ENCODE data around the gene TNRC6C.
"Not testable (repeated sequence)": the region's sequence is repeated elsewhere in the genome, so short reads cannot be mapped to it uniquely, and the experiment has no call there.

TNRC6C gene

DNA sequence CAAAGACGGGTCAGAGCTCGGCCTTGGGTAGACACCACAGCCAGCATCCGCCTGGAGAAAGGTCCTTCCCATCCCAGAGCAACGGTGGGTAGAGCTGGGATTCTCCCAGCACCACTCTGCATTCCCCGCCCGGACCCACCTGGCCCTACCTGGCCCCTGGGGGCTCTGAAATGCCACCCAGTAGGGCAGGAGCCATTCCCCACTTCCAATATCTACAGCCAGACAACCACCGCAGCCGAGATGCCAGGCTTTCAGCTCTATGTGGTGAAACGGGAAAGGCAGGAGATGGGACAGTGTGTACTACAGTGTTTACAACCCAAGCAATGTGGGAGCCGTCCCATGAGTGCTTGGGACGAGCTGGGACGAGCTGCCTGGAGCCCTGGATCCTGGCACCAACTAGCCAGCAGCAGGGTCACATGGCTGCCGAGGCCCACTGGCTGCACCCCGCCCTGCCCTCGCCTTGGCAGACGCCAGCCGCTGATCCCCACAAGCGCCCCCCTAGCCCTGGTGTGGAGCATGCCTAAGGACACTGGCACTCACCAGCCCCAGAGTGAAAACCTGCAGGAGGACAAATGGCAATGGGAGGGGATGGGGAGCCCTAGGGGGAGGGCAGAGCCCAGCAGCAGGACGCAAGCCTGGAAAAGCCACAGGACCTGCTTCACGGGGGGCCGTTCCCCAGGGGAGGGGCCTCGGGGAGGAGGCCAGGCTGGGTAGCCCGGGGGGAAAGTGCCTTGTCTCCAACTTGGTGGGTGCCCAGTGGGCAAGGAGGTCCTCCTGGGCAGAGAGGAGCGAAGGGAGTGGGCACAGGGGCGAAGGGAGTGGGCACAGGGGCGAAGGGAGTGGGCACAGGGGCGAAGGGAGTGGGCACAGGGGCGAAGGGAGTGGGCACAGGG, 156.6 kb downstream of the TNRC6C start:
- no peak for DNase-seq

DNA sequence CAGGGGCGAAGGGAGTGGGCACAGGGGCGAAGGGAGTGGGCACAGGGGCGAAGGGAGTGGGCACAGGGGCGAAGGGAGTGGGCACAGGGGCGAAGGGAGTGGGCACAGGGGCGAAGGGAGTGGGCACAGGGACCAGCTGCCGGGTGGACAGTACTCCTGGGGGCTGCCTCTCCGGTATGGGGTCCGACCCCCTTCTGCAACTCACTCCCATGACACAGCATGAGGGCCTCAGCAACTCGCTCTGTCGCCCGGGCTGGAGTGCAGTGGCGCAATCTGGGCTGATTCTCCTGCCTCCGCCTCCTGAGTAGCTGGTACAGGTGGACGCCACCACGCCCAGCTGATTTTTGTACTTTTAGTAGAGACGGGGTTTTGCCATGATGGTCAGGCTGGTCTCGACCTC, 157.3 kb downstream of the TNRC6C start:
- DNase-seq = not testable (repeated sequence)

DNA sequence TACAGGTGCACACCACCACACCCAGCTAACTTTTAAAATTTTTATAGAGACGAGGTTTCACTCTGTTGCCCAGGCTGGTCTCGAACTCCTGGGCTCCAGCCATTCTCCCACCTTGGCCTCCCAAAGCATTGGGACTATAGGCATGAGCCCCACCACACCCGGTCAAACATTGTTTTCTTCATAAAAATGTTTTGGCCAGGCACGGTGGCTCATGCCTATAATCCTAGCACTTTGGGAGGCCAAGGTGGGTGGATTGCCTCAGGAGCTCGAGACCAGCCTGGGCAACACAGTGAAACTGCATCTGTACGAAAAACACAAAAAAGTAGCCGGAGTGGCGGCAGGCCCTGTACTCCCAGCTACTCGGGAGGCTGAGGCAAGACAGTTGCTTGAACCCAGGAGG, 157.9 kb downstream of the TNRC6C start:
- DNase-seq = no peak

DNA sequence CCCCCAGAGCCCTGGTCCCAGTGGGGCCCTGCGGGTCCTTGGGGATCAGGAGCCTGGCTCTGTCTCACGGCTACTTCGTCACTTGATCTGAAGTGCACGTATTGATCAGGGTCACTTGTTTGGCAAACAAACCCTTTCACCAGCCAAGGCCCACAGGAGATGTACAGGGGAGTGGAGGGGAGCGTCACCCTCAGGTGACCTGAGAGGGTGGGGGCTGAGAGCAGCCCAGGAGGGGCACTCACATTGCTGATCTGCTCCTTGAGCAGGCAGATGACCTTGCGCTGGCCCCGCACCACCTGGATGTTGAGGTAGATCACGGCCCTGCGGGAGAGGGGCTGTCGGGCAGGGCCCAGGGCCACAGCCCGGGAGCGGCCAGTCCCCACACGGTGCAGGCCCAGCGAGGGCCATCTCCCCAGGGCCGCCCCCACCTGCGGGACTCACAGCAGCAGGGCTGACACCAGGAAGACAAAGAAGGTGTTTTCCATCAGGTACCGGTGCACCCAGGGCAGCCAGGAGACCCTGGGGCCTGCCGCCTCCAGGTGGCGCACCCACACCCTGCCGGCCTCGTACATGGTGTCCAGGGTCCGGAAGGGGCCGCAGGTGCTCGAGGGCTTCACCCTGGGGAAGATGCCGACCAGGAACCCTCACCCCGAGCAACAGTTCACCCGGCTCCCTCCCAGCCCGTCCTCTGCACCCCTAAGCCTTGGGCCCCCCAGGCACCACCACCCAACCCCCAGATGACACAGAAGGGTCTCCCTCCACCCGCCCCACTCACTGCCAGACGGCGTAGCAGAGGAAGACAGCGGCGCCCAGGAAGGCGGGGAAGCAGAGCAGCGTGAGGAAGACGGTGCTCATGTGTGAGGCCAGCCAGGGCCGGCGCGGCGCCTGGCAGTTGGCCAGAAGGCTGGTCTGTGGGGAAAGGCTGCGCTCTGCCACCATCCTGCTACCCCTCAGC, 158.8 kb downstream of the TNRC6C start:
- peak; percentile 87 for DNase-seq

DNA sequence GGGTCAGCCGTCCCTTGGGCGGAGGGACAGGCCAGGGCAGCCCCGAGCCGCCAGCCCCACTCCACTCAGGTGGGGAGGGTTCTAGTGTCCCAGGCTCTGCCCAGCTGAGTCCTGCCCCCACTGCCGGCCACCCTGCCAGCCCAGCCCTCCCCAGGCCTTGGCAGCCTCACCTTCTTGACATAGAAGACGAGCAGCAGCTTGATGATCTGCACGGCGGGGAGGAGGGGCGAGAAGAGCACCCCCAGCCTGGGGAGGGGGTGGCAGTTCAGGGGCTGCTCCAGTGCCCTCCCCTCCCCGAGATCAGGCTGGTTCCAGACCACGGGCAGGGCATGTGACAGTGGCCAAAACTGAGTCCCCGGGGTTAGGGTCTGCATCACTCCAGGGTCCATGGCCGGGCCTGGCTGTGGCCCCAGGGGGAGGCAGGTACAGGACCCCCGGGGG, 160.3 kb downstream of the TNRC6C start:
- no peak for DNase-seq

DNA sequence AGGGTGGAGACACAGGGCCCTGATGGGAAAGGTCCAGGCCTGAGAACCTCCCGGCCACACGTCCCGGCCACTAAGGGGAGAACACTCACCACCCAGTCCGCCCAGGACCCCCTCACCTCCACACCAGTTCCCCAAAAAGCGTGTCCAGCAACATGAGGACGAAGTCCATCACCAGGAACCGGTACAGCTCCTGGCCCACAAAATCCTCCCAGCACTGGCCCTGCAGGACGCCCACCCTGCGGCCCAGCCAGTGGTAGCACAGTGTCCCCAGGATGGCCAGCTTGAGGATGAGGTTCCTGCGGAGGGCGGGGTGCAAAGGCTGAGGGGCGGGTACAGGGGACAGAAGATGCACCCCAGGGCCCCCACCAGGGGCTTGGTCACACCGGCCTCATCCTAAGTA, 162.0 kb downstream of the TNRC6C start:
- DNase-seq = no peak

DNA sequence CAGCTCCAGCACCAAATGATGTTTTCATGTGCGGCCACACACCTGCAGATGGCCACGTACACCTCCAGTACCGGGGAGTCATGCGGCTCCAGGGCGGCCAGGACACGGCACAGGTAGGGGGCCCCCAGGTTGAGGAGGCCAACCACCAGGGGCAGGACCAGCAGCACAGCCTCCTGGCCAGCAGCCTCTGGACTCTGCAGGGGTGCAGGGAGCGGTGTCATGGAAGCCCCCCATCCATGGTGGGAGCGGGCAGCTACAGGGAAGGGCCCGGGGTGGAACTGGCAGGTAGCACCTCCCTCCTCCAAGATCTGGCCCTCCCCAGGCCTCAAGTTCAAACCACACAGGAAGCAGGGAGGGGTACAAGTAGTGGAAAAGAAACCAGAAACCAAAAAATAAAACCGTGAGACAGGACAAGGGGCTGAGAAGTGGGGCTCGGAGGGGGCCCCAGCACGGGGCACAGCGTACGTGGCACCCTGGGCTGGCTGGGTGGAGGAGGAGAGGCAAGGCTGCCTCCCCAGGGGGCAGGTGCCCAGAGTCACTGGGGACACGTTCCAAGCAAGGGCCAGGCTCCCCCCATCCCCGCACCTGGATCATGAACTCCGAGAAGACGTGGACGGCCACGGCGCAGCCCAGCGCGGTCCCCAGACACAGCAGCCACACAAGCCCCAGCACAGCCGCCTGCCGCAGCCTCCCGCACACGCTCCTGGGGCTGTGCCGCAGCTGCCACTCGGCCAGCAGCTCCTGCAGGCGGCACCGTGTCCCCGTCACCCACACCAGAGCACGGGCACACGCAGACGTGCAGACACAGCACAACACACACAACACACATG, 162.7 kb downstream of the TNRC6C start:
- no peak for DNase-seq

DNA sequence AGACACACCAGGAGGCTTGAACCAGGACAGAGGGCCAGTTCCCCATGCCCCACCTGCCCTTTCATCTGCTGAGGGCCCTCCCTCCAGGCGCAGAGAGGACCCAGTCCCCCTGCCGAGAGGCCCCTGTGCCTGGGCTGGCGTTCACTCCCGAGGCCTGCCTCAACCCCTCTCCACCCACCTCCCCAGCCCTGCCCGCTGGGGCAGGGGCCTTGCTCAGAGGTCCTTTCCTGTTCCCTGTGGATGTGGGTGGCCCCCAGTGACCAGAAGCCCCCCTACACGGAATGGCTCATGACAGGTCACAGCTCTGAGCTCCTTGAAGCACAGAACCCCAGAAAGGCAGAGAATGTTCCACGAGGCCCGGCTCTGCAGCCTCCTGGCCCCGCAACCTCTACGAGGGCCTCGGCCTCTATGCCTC, 163.3 kb downstream of the TNRC6C start:
- no peak for DNase-seq

DNA sequence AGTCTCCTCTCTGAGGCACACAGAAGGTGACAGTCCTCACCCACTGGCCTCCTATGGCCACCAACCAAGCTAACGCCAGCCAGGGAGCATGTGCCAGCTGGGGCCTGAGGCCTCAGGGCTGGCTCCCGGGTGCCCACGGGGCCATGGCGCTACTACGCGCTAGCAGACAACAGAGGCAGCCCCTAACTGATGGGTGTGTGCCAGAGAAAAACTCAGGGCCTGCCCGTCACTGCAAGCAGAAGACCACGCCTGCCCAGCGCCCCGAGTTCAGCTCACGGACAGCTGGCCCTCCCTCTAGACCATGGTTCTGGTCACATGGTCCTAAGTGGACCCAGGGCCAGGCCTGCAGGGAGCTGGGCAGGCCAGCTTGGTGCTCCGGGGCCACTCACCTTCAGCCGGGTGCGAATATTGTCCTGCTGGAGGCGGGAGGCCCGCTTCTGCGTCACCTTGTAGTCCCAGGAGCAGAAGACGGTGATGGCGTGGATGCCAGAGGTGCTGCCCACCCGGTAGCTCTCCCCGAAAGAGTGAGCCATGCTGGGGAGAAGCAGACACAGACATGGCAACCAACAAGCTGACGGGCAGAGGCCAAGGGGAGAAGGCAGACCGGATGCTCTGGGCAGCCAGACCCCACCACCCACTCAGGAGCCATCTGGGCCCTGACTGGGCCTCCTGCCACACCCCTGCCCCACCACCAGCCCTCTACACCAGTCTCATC, 163.9 kb downstream of the TNRC6C start:
- no peak for DNase-seq

DNA sequence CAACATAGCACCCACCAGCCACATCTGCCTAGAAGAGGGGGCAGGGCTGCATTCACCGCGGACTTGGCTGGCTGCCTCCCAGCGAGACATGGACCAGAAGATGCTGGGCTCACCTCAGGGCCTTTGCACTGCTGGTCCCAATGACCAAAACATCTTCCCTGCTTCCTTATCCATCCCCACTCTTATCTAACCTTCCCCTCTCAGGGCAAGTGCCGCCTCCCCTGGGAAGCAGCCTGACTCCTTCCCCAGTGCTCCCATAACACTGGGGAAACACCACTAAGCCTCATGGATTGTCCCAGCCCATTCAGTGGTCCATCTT, 164.4 kb downstream of the TNRC6C start:
- DNase-seq = no peak

DNA sequence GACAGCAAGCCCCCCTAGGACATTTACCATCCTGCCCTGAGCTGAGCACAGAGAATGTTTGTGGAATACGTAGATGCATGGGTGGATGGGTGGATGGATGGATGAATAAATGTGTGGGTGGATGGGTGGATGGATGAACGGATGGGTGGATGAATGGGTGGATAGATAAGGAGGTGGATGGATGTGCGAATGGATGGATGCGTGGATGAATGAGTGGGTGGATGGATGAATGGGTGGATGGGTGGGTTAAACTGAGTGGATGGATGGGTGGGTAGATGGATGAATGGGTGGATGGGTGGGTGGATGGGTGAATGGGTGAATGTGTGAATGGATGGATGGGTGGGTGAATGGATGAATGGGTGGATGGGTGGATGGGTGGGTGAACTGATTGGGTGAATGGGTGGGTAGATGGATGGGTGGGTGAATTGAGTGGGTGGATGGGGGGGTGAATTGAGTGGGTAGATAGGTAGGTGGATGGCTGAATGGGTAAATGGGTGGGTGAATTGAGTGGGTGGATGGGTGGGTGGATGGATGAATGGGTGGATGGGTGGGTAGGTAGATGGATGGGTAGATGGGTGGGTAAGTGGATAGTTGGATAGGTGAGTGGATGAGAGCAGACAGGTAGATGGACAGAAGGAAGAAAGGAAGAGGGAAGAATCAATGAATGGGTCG, 164.9 kb downstream of the TNRC6C start:
- no peak for DNase-seq

DNA sequence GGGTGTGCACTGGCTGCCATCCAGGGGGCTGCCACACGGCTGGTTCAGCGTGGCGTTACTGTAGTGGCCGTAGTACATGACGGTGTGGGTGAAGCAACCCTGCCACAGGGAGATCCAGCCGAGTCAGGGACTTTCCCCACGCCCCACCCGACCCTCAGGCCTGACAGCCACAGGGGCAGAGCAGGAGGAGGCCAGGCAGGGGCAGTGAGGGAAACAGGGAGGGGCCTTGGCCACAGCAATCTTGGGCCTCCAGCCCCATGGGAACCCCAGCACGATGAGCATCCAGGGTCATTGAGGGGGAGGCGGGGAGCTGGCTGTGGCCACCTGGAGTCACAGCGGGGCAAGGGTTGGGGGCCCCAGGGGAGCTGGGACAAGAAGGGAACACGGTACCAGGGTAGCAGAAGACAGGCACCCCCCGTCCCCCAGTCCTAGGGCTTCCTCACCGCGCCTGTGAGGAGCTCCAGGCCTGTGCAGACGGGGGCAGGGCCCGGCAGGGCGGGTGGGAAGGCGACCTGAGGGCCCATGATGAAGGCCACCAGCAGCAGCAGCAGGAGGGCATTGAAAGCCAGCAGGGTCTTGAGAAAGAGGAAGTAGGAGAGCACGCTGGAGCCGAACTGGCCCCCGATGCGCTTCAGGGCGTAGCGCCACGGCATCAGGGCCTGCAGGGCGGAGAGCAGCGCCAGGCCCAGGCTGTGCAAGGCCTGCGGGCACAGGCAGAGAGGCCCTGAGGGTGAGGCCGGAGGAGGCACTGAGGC, 165.8 kb downstream of the TNRC6C start:
- DNase-seq = no peak

DNA sequence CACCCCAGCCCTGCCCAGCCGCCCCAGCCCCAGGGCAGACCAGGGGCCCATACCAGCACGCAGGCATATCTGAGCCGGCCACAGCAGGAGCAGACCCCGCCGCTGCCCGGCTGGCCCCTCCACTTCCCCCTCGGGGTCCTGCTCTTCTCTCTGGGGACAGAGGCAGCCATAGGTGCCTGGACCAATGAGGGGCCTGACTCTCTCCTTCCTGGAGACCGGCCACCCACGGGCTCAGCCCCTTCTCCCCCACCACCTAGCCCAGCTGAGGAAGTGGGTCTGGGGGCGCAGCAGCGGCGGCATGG, 166.3 kb downstream of the TNRC6C start:
- DNase-seq = no peak

DNA sequence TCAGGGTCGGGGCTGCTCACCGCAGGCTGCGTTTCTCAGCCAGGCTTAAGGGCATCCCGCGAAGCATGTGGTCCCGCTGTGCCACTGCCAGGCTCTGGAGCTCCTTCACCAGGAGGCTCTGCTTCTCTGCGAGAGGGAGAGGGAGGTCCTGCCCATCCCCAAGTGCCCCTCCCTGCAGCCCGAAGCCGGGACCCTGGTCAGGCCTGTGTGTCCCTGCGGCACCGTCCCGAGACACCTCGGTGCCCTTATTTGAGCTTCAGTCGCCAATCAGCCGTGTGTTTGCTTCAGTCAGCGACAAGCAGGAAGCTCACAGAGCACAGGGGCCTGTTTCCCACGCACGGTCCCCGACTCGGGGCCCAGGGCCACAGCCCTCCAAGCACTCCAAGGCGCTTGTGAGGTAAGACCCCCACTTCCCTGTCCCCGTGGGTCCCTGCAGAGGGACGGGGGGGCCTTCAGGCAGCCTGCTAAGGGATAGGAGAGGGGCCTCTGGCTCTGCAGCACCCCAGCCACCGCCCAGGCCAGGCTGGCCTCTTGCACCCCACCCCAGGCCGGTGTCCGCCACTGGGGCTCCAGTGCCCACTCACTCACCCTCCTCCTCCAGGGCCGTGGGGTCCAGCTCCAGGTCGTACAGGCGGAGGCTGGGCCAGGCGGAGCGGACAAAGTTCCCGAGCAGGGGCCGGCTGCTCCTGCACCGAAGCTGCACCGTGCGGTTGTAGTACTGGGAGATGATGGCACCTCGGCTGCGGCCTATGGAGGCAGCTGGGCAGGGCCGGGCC, 166.8 kb downstream of the TNRC6C start:
- DNase-seq = no peak

DNA sequence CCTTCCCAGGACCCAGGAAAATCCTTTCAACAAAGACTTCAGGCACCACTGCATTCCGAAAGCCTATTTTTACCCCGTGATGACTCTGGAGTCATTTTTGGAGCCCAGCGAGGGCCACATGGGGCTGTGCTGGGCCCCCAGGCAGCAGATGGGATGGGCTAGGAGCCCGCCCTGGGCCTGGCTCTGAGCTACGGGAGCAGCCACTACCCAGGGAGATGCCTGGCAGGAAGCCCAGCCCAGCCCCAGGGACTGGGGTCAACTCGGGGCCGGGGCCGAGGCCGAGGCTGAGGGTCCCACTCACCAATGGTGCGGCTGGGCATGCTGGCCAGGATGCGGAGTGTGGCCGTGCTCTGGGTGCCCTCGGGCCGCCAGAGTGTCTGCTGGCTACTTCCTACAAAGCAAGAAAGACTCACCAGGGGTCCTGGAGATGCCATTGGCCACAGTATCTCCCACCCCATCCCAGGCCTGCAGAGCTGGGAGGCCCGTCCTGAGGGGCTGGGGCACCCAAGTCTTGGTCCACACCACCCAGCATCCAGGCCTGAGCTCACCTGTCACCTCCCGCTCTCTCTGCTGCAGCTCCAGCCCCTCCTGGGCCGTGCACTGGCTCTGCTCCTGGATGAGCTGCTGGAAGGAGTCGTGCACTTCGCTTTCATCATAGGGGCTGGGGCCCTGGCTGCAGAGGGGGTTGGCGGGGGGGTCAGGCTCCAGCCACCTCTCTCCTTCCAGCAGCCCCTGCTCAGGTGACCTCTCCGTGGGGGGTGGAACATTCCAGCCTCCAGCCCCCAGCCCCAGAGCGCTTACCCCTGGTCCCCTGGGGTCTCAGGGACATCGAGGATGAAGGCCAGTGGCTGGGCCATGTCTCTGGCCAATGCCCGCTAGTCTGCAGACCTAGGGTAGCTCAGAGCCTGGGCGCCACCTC, 167.7 kb downstream of the TNRC6C start:
- DNase-seq = no peak

DNA sequence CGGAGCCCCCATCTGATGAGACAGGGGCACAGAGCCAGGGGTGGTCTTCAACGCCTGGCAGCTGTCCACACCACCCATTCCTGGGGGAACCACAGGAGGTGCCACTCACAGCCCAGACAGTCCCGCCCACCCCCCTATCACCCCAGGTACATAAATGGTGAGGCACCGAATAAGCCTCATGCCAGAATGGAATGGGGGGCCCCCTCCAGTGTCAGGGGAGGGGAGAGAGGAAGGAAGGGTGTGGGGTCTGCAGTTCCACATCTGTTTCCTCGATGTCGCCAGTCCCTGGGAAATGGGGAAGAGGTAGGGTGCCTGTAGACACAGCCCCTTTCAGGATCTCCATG, 168.4 kb downstream of the TNRC6C start:
- DNase-seq = no peak

DNA sequence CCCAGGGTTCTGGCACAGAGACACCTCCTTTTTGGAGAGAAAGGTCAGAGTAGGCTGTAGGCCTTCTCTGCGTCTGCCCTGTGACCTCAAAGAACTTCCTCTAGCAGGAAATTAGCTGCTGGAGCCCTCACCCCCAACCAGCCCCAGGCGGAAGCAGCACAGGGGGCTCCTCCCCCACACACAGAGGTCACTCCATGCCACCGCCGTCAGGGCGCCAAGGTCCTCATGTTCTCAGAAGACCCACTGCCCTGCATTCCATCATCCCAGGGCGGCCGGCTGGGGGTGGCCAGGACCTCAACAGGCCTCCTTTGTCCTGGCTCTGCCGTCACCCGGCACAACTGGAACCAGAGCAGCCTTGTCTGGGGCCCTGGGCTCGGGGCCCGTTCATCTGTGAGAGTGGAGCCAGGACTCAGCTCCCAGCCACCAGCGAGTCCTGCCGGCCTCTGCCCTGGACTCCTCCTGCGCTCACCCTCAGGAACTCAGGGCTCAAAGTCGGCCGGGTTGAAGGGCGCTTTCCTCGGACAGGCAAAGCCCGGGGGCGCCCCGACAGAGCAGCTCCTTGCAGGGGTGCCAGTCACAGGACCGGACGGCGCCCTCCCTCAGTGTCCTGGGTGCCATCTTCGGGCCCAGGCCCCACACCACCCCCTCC, 168.9 kb downstream of the TNRC6C start:
- no peak for DNase-seq

DNA sequence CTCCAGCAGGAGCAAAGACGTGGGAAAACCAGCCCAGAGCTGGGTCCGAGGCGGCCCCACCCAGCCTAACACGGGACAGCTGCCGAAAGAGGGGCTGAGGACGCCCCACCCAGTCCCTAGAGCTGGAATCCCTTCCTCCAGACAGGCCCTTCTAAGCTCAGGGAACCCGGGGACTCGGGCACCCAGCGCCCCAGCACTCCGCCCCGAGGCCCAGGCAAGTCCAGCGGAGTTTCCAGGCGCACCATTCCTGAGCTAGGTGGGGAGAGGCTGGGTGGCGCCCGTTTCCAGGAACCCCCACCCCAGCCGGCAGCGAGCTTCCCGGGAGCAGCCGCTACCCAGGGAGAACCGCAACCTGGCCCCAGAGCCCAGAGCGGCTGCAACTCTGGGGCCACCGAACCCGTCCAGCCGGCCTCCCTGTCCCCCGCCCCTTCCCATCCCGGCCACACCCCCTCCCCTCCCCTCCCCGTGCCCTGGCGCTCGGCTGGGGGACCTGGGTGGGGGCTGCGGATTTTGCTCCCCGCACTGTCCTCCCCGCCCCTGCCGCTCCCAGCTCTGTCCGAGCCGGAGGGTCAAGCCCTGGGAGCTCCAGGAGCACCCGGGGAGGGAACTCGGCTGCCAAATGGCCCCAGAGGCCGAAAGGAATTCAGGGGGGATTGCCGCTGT, 169.5 kb downstream of the TNRC6C start:
- peak; percentile 44 for DNase-seq

Data from NCI-H69 (cell line).